ENCODE data around the gene PTH1R. TPM values are rescaled to one million over a fixed set of nuclear protein-coding genes. Genes with fewer than 3 reads are reported as not detected.

The PTH1R gene
- total RNA-seq, 1 experiment from 2014 or later = 0.32 TPM

GRCh38 chr3:46880884-46881595 lies 3.5 kb downstream of the PTH1R start:
- H4K20me1 ChIP-seq (ENCODE audit: insufficient read depth) = no peaks in the 10 kb centered on the region
- RAD21 ChIA-PET (ENCODE audit: low non-redundant PET in 1 of 2, low total read pairs in 2 of 2, uncharacterized antibody in 2 of 2, unreplicated experiment in 2 of 2) = no interaction called here
- H3K4me2 ChIP-seq (ENCODE audit: low read length) = no peak overlapping the region
- no peaks in the 10 kb centered on the region for H3K36me3 ChIP-seq (ENCODE audit: control insufficient read depth in 1 of 2, insufficient read depth in 2 of 2, low read length in 2 of 2)
- ATAC-seq (no peak), DNase-seq (ENCODE audit: low read depth, low spot score) (no peak)
- intact Hi-C loops (cut with micrococcal nuclease) = no loop called here
- no peaks in the 10 kb centered on the region for H3K9me2 ChIP-seq (ENCODE audit: insufficient read depth)
- no peak overlapping the region for H3K9ac ChIP-seq (ENCODE audit: low read length)
- no peaks in the 10 kb centered on the region for H3K9me3 ChIP-seq (ENCODE audit: control insufficient read depth in 1 of 2, insufficient read depth in 1 of 2, low read depth in 1 of 2, low read length in 2 of 2)
- no peak overlapping the region for H3K4me3 ChIP-seq (replicated peaks in 1 of 2; ENCODE audit: low read depth in 1 of 2, low read length in 2 of 2)
- CTCF ChIA-PET = no interaction called here
- H2AFZ ChIP-seq (ENCODE audit: low read depth, low read length, poor library complexity, severe bottlenecking) = no peak overlapping the region
- TF ChIP-seq EZH2 (IDR thresholded peaks at IDR 0.05) (no peak), TCF7L2 (IDR thresholded peaks at IDR 0.05; ENCODE audit: borderline replicate concordance, extremely low read depth, insufficient read depth, insufficient read length) (no peak), MAX (IDR thresholded peaks at IDR 0.05) (no peak)
- no peak overlapping the region for H3K27ac ChIP-seq (ENCODE audit: low read depth, low read length)
- BruUV-seq (replicated peaks) = no TSS peak
- peaks cover 9 to 13% of the 10 kb centered on the region in 2 experiments for H3K4me1 ChIP-seq (ENCODE audit: control insufficient read depth in 1 of 2, insufficient read depth in 2 of 2, low read length in 2 of 2)
- POLR2A ChIA-PET = no interaction called here
- H3K79me2 ChIP-seq (ENCODE audit: insufficient read depth, low read length) = no peaks in the 10 kb centered on the region
- H3K27me3 ChIP-seq (ENCODE audit: insufficient read depth, low read length) = no peaks in the 10 kb centered on the region

- no peak overlapping the region for H3K9ac ChIP-seq (ENCODE audit: low read length)
- POLR2A ChIA-PET = no interaction called here
- H3K9me2 ChIP-seq (ENCODE audit: insufficient read depth) = no peaks in the 10 kb centered on the region
- no peaks in the 10 kb centered on the region for H3K79me2 ChIP-seq (ENCODE audit: insufficient read depth, low read length)
- CTCF ChIA-PET = no interaction called here
- no peak overlapping the region for H3K27ac ChIP-seq (ENCODE audit: low read depth, low read length)
- no peaks in the 10 kb centered on the region for H3K9me3 ChIP-seq (ENCODE audit: control insufficient read depth in 1 of 2, insufficient read depth in 1 of 2, low read depth in 1 of 2, low read length in 2 of 2)
- no peak overlapping the region for H2AFZ ChIP-seq (ENCODE audit: low read depth, low read length, poor library complexity, severe bottlenecking)
- no peak overlapping the region for H3K4me3 ChIP-seq (replicated peaks in 1 of 2; ENCODE audit: low read depth in 1 of 2, low read length in 2 of 2)
- peaks cover 9 to 13% of the 10 kb centered on the region in 2 experiments for H3K4me1 ChIP-seq (ENCODE audit: control insufficient read depth in 1 of 2, insufficient read depth in 2 of 2, low read length in 2 of 2)
- no peaks in the 10 kb centered on the region for H4K20me1 ChIP-seq (ENCODE audit: insufficient read depth)
- ATAC-seq = no peak
- intact Hi-C loops (cut with micrococcal nuclease) = no loop called here
- no peak overlapping the region for H3K4me2 ChIP-seq (ENCODE audit: low read length)
- no peaks in the 10 kb centered on the region for H3K36me3 ChIP-seq (ENCODE audit: control insufficient read depth in 1 of 2, insufficient read depth in 2 of 2, low read length in 2 of 2)
- RAD21 ChIA-PET (ENCODE audit: low non-redundant PET in 1 of 2, low total read pairs in 2 of 2, uncharacterized antibody in 2 of 2, unreplicated experiment in 2 of 2) = no interaction called here
- no peaks in the 10 kb centered on the region for H3K27me3 ChIP-seq (ENCODE audit: insufficient read depth, low read length)
- no peak for DNase-seq (ENCODE audit: low read depth, low spot score)
- BruUV-seq (replicated peaks) = no TSS peak
- TF ChIP-seq ZBTB33 (IDR thresholded peaks at IDR 0.05; ENCODE audit: extremely low read depth, insufficient replicate concordance, low read length) = no peak
- TF ChIP-seq JUND (IDR thresholded peaks at IDR 0.05) = no peak
- TF ChIP-seq MAX (IDR thresholded peaks at IDR 0.05) = no peak
- no peak for TF ChIP-seq SIN3A (IDR thresholded peaks at IDR 0.05; ENCODE audit: low read depth)
- TF ChIP-seq YY1 (IDR thresholded peaks at IDR 0.05; ENCODE audit: extremely low read depth, insufficient replicate concordance, low read depth, low read length) = no peak
- TF ChIP-seq CEBPB (IDR thresholded peaks at IDR 0.05; ENCODE audit: low read depth) = no peak
- TF ChIP-seq EZH2 (IDR thresholded peaks at IDR 0.05) = no peak
- no peak for TF ChIP-seq REST (IDR thresholded peaks at IDR 0.05; ENCODE audit: low read depth)
- no peak for TF ChIP-seq ELF1 (IDR thresholded peaks at IDR 0.05; ENCODE audit: borderline replicate concordance, low read depth)
- no peak for TF ChIP-seq ZFX (IDR thresholded peaks at IDR 0.05)
Measured at GRCh38 chr3:46881596-46882376, 4.3 kb downstream of the PTH1R start.

Data from HCT116 (cell line).